Measurements from ENCODE around the gene EXOG. TPM values are rescaled to one million over a fixed set of nuclear protein-coding genes. Genes with fewer than 3 reads are reported as not detected.

EXOG gene
- total and polyA plus RNA-seq, 2 of the 13 experiments (the other 11 are each of a cell fraction or from before 2014, with no cell fraction given), result 5.5 to 9.5 TPM

GRCh38 chr3:38515367-38515766 lies 19.2 kb downstream of the EXOG start:
- in situ Hi-C loops (cut with HindIII; ENCODE audit: extremely low pct_ligation_motif_present, low pct_unique_long_range_greater_than_20kb), result no loop called here

GRCh38 chr3:38516669-38517068 lies 20.5 kb downstream of the EXOG start:
- POLR2A ChIA-PET, result no interaction called here
- no peak overlapping the region for H2AFZ ChIP-seq (ENCODE audit: low read length)
- FAIRE-seq (no peak), ATAC-seq (no peak), DNase-seq (ENCODE audit: low spot score) (no peak)
- H3K79me2 ChIP-seq (ENCODE audit: insufficient read depth, low read length), result no peaks in the 10 kb centered on the region
- no peaks in the 10 kb centered on the region for H4K20me1 ChIP-seq (ENCODE audit: insufficient read depth, low read length)
- H3K36me3 ChIP-seq (replicated peaks in 1 of 2; ENCODE audit: control insufficient read depth in 1 of 2, insufficient read depth in 2 of 2, low read length in 2 of 2), result peaks cover 3 to 11% of the 10 kb centered on the region in 2 experiments; a peak in 3 of 5 replicates
- intact Hi-C loops (cut with micrococcal nuclease; ENCODE audit: unreplicated experiment) (no loop called here), in situ Hi-C loops (cut with HindIII; ENCODE audit: extremely low pct_ligation_motif_present, low pct_unique_long_range_greater_than_20kb) (no loop called here)
- BruUV-seq (replicated peaks), result no TSS peak
- CTCF ChIA-PET (ENCODE audit: low intra/inter-chr PET ratio, low total read pairs), result no interaction called here
- H3K27me3 ChIP-seq (ENCODE audit: control insufficient read depth in 1 of 2, insufficient read depth in 2 of 2, low read length in 2 of 2), result no peaks in the 10 kb centered on the region
- no peaks in the 10 kb centered on the region for H3K9me3 ChIP-seq (ENCODE audit: low read length)
- H3K4me1 ChIP-seq (ENCODE audit: insufficient read depth, low read length), result no peaks in the 10 kb centered on the region
- no peak for TF ChIP-seq ZNF33A (CRISPR knock-in tag; IDR thresholded peaks at IDR 0.05; ENCODE audit: borderline replicate concordance)
- TF ChIP-seq CREB1 (IDR thresholded peaks at IDR 0.05), result no peak
- no peak for TF ChIP-seq CREB1 (CRISPR knock-in tag; IDR thresholded peaks at IDR 0.05)
- no peak for TF ChIP-seq ZNF614 (CRISPR knock-in tag; IDR thresholded peaks at IDR 0.05; ENCODE audit: borderline replicate concordance)
- no peak for TF ChIP-seq ZNF354B (CRISPR knock-in tag; IDR thresholded peaks at IDR 0.05)
- TF ChIP-seq NCOA1 (CRISPR knock-in tag; IDR thresholded peaks at IDR 0.05), result no peak
- TF ChIP-seq RFX1 (IDR thresholded peaks at IDR 0.05), result no peak
- no peak for TF ChIP-seq GLMP (CRISPR knock-in tag; IDR thresholded peaks at IDR 0.05; ENCODE audit: borderline replicate concordance)
- TF ChIP-seq ZNF547 (CRISPR knock-in tag; IDR thresholded peaks at IDR 0.05), result no peak
- no peak for TF ChIP-seq ATF4 (CRISPR knock-in tag; IDR thresholded peaks at IDR 0.05)
- WGBS (ENCODE audit: low lambda C conversion rate), result 30% methylated on average over 1 of the region's 1 CpG
- H3K27ac ChIP-seq (ENCODE audit: extremely low read length, insufficient read depth, low read length), result no peak overlapping the region
- no peak overlapping the region for H3K4me3 ChIP-seq (replicated peaks in 1 of 3; ENCODE audit: insufficient read depth in 1 of 3, low read depth in 2 of 3, low read length in 3 of 3)
- H3K4me2 ChIP-seq (ENCODE audit: low read depth, low read length), result no peak overlapping the region
- no peak overlapping the region for H3K9ac ChIP-seq (ENCODE audit: insufficient read depth, low read depth, low read length)

More at GRCh38 chr3:38515367-38515766, 19.2 kb downstream of the EXOG start:
- ATAC-seq (no peak), DNase-seq (ENCODE audit: low spot score) (no peak), FAIRE-seq (no peak)
- ChIA-PET POLR2A (no interaction called here), CTCF (ENCODE audit: low intra/inter-chr PET ratio, low total read pairs) (no interaction called here)
- Histone ChIP-seq H2AFZ (ENCODE audit: low read length) (no peak overlapping the region), H3K27ac (ENCODE audit: extremely low read length, insufficient read depth, low read length) (no peak overlapping the region), H3K4me2 (ENCODE audit: low read depth, low read length) (no peak overlapping the region), H3K9ac (ENCODE audit: insufficient read depth, low read depth, low read length) (no peak overlapping the region), H3K4me3 (replicated peaks in 1 of 3; ENCODE audit: insufficient read depth in 1 of 3, low read depth in 2 of 3, low read length in 3 of 3) (no peak overlapping the region), H3K27me3 (ENCODE audit: control insufficient read depth in 1 of 2, insufficient read depth in 2 of 2, low read length in 2 of 2) (no peaks in the 10 kb centered on the region), H3K36me3 (replicated peaks in 1 of 2; ENCODE audit: control insufficient read depth in 1 of 2, insufficient read depth in 2 of 2, low read length in 2 of 2) (peaks cover 3 to 11% of the 10 kb centered on the region in 2 experiments; a peak in 3 of 5 replicates), H4K20me1 (ENCODE audit: insufficient read depth, low read length) (no peaks in the 10 kb centered on the region), H3K79me2 (ENCODE audit: insufficient read depth, low read length) (no peaks in the 10 kb centered on the region), H3K9me3 (ENCODE audit: low read length) (no peaks in the 10 kb centered on the region), H3K4me1 (ENCODE audit: insufficient read depth, low read length) (no peaks in the 10 kb centered on the region)
- BruUV-seq (replicated peaks), result no TSS peak
- TF ChIP-seq ZSCAN30 (CRISPR knock-in tag; IDR thresholded peaks at IDR 0.05), result no peak
- WGBS (ENCODE audit: low lambda C conversion rate), result 86% methylated on average over 4 of the region's 7 CpGs
- intact Hi-C loops (cut with micrococcal nuclease; ENCODE audit: unreplicated experiment), result no loop called here
